Measurements from ENCODE around the gene SHISA9.

SHISA9 gene

GRCh38 chr16:13242201-13242600 is 340.8 kb downstream of the SHISA9 start:
- ATAC-seq = no peak

GRCh38 chr16:13244770-13245169 is 343.4 kb downstream of the SHISA9 start:
- no peak for ATAC-seq
- TF ChIP-seq ISL1 (CRISPR knock-in tag; IDR thresholded peaks at IDR 0.05) (no peak), OSR1 (CRISPR knock-in tag; IDR thresholded peaks at IDR 0.05) (no peak), ARNTL (CRISPR knock-in tag; IDR thresholded peaks at IDR 0.05; ENCODE audit: borderline replicate concordance, low read depth) (no peak), CSDC2 (CRISPR knock-in tag; IDR thresholded peaks at IDR 0.05) (no peak), SNAI2 (CRISPR knock-in tag; IDR thresholded peaks at IDR 0.05) (no peak), ZNF8 (CRISPR knock-in tag; IDR thresholded peaks at IDR 0.05) (no peak)

More at GRCh38 chr16:13242201-13242600, 340.8 kb downstream of the SHISA9 start:
- TF ChIP-seq ISL1 (CRISPR knock-in tag; IDR thresholded peaks at IDR 0.05) (no peak), CSDC2 (CRISPR knock-in tag; IDR thresholded peaks at IDR 0.05) (no peak), ZNF8 (CRISPR knock-in tag; IDR thresholded peaks at IDR 0.05) (no peak), ZC3H10 (CRISPR knock-in tag; IDR thresholded peaks at IDR 0.05) (no peak), ARNTL (CRISPR knock-in tag; IDR thresholded peaks at IDR 0.05; ENCODE audit: borderline replicate concordance, low read depth) (no peak), OSR1 (CRISPR knock-in tag; IDR thresholded peaks at IDR 0.05) (no peak), TSHZ2 (CRISPR knock-in tag; IDR thresholded peaks at IDR 0.05) (no peak), TOX (CRISPR knock-in tag; IDR thresholded peaks at IDR 0.05; ENCODE audit: borderline replicate concordance) (no peak), ZNF70 (CRISPR knock-in tag; IDR thresholded peaks at IDR 0.05) (no peak), ZFP30 (CRISPR knock-in tag; IDR thresholded peaks at IDR 0.05) (no peak), ZNF565 (CRISPR knock-in tag; conservative IDR thresholded peaks at IDR 0.05; ENCODE audit: low read depth) (no peak)
- TF ChIP-seq, protein P1, sequence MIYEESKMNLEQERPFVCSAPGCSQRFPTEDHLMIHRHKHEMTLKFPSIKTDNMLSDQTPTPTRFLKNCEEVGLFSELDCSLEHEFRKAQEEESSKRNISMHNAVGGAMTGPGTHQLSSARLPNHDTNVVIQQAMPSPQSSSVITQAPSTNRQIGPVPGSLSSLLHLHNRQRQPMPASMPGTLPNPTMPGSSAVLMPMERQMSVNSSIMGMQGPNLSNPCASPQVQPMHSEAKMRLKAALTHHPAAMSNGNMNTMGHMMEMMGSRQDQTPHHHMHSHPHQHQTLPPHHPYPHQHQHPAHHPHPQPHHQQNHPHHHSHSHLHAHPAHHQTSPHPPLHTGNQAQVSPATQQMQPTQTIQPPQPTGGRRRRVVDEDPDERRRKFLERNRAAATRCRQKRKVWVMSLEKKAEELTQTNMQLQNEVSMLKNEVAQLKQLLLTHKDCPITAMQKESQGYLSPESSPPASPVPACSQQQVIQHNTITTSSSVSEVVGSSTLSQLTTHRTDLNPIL (CRISPR knock-in tag; IDR thresholded peaks at IDR 0.05; ENCODE audit: low read depth) = no peak
- TF ChIP-seq, protein P2, sequence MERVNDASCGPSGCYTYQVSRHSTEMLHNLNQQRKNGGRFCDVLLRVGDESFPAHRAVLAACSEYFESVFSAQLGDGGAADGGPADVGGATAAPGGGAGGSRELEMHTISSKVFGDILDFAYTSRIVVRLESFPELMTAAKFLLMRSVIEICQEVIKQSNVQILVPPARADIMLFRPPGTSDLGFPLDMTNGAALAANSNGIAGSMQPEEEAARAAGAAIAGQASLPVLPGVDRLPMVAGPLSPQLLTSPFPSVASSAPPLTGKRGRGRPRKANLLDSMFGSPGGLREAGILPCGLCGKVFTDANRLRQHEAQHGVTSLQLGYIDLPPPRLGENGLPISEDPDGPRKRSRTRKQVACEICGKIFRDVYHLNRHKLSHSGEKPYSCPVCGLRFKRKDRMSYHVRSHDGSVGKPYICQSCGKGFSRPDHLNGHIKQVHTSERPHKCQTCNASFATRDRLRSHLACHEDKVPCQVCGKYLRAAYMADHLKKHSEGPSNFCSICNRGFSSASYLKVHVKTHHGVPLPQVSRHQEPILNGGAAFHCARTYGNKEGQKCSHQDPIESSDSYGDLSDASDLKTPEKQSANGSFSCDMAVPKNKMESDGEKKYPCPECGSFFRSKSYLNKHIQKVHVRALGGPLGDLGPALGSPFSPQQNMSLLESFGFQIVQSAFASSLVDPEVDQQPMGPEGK (CRISPR knock-in tag; IDR thresholded peaks at IDR 0.05; ENCODE audit: borderline replicate concordance) = no peak
- TF ChIP-seq, protein P3, sequence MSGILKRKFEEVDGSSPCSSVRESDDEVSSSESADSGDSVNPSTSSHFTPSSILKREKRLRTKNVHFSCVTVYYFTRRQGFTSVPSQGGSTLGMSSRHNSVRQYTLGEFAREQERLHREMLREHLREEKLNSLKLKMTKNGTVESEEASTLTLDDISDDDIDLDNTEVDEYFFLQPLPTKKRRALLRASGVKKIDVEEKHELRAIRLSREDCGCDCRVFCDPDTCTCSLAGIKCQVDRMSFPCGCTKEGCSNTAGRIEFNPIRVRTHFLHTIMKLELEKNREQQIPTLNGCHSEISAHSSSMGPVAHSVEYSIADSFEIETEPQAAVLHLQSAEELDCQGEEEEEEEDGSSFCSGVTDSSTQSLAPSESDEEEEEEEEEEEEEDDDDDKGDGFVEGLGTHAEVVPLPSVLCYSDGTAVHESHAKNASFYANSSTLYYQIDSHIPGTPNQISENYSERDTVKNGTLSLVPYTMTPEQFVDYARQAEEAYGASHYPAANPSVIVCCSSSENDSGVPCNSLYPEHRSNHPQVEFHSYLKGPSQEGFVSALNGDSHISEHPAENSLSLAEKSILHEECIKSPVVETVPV (CRISPR knock-in tag; IDR thresholded peaks at IDR 0.05) = no peak

DNA sequence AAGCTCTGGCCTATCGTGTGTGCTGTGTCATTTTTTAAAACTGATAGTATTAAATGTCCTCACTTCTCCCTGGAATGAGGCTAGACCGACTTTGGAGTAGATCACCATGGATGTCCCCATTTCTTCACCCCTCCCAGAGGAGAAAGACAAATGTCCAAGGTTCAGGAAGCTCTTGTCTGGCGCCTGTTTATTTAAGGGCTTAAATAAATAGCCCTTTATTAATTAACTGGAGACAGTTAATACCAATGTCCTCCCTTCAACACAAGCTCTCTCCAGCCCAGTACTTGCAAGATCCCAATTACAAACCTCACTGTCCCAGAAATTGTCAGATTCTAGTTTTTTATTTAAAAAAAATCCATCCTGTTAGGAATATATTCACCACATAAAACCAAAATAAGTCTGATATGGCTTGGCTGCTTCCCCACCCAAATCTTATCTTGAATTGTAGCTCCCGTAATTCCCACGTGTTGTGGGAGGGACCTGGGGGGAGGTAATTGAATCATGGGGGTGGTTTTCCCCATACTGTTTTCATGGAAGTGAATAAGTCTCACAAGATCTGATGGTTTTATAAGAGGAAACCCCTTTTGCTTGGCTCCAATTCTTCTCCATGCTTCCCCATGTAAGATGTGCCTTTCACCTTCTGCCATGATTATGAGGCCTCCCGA is 344.4 kb downstream of the SHISA9 start:
- no peak for ATAC-seq
- no peak for TF ChIP-seq ZFP3 (CRISPR knock-in tag; IDR thresholded peaks at IDR 0.05)
- no peak for TF ChIP-seq ZNF565 (CRISPR knock-in tag; conservative IDR thresholded peaks at IDR 0.05; ENCODE audit: low read depth)
- TF ChIP-seq, protein P1 (CRISPR knock-in tag; IDR thresholded peaks at IDR 0.05; ENCODE audit: low read depth) = no peak
- no peak for TF ChIP-seq ZFP30 (CRISPR knock-in tag; IDR thresholded peaks at IDR 0.05)
- TF ChIP-seq TSHZ2 (CRISPR knock-in tag; IDR thresholded peaks at IDR 0.05) = no peak
- TF ChIP-seq TCF4 (CRISPR knock-in tag; IDR thresholded peaks at IDR 0.05; ENCODE audit: borderline replicate concordance) = no peak
- no peak for TF ChIP-seq PPARA (CRISPR knock-in tag; IDR thresholded peaks at IDR 0.05; ENCODE audit: borderline replicate concordance)
- no peak for TF ChIP-seq ZC3H10 (CRISPR knock-in tag; IDR thresholded peaks at IDR 0.05)
- no peak for TF ChIP-seq ZNF70 (CRISPR knock-in tag; IDR thresholded peaks at IDR 0.05)
- TF ChIP-seq TOX (CRISPR knock-in tag; IDR thresholded peaks at IDR 0.05; ENCODE audit: borderline replicate concordance) = no peak
- TF ChIP-seq, protein P3 (CRISPR knock-in tag; IDR thresholded peaks at IDR 0.05) = no peak
- TF ChIP-seq ARNTL (CRISPR knock-in tag; IDR thresholded peaks at IDR 0.05; ENCODE audit: borderline replicate concordance, low read depth) = no peak
- TF ChIP-seq CSDC2 (CRISPR knock-in tag; IDR thresholded peaks at IDR 0.05) = no peak
- TF ChIP-seq ISL1 (CRISPR knock-in tag; IDR thresholded peaks at IDR 0.05) = no peak
- TF ChIP-seq, protein P2 (CRISPR knock-in tag; IDR thresholded peaks at IDR 0.05; ENCODE audit: borderline replicate concordance) = no peak
- no peak for TF ChIP-seq SNAI2 (CRISPR knock-in tag; IDR thresholded peaks at IDR 0.05)
- no peak for TF ChIP-seq GLIS3 (CRISPR knock-in tag; IDR thresholded peaks at IDR 0.05)
